Naive thymus-derived CD4-positive, alpha-beta T cell (primary cell): Measurements from ENCODE around the gene DOCK4. TPM values are rescaled to one million over a fixed set of nuclear protein-coding genes. Genes with fewer than 3 reads are reported as not detected.
A peak's percentile ranks its signal among the peaks of the same experiment; 100 is the strongest.

Experiments
- ATAC-seq: fragments of 150-1000 bp; cut with Tn5 transposase; 2 replicates; pipeline ENCODE4 v1.10.0; 2021; ENCODE audit warnings: mild to moderate bottlenecking, moderate library complexity
- CTCF ChIA-PET: fragments of 350-600 bp; sonication (Branson Sonifier 250); formaldehyde crosslinking; loops from one replicate; lab custom pipeline; 2021; ENCODE audit warnings: antibody characterized with exemption; lab: Charles Lee
- POLR2A ChIA-PET: fragments of 350-600 bp; sonication (Branson Sonifier 250); formaldehyde crosslinking; loops from one replicate; lab custom pipeline; 2021; ENCODE audit warnings: antibody characterized with exemption, inconsistent platforms; lab: Charles Lee
- DNase-seq, 9 donors: peaks; one replicate each; pipeline versions ENCODE4 v3.0.0 to v3.0.0-alpha.2; 2020 to 2022; ENCODE audit warnings: mixed read lengths in 1 of 9
- H3K27ac ChIP-seq: one replicate; pipeline ENCODE4 v1.7.0; 2013; ENCODE audit warnings: mild to moderate bottlenecking, low read depth, low read length, moderate library complexity
- H3K27me3 ChIP-seq, 2 donors: one replicate each; pipeline ENCODE4 v1.7.0; 2013; ENCODE audit warnings: low read length in 2 of 2, mild to moderate bottlenecking in 2 of 2, moderate library complexity in 2 of 2; ENCODE audit not compliant: control insufficient read depth in 2 of 2, insufficient read depth in 2 of 2
- H3K36me3 ChIP-seq, 3 experiments: 1 replicate in 2 of 3; 2 replicates in 1 of 3; pipeline ENCODE4 v1.7.0; 2013; ENCODE audit warnings: low read length in 3 of 3, mild to moderate bottlenecking in 3 of 3, moderate library complexity in 1 of 3; ENCODE audit not compliant: insufficient read depth in 3 of 3, control insufficient read depth in 2 of 3
- H3K4me1 ChIP-seq, 2 donors: one replicate each; pipeline ENCODE4 v1.7.0; 2013; ENCODE audit warnings: low read length in 2 of 2, mild to moderate bottlenecking in 2 of 2, moderate library complexity in 1 of 2; ENCODE audit not compliant: control insufficient read depth in 2 of 2, insufficient read depth in 2 of 2
- H3K4me3 ChIP-seq: 2 replicates; pipeline ENCODE4 v1.7.0; 2013; ENCODE audit warnings: mild to moderate bottlenecking, low read length
- H3K9me3 ChIP-seq, 3 experiments: 1 replicate in 2 of 3; 2 replicates in 1 of 3; pipeline ENCODE4 v1.7.0; 2013; ENCODE audit warnings: low read length in 3 of 3; ENCODE audit not compliant: control insufficient read depth in 2 of 3
- H3K27ac Mint-ChIP-seq, 9 donors: one replicate each; pipeline ENCODE4 v1.8.0; 2020 to 2022; ENCODE audit warnings: mixed read lengths in 9 of 9, mild to moderate bottlenecking in 8 of 9, moderate library complexity in 5 of 9, inconsistent platforms in 2 of 9
- H3K27me3 Mint-ChIP-seq, 5 donors: one replicate each; pipeline ENCODE4 v1.8.0; 2021 to 2022; ENCODE audit warnings: mixed read lengths in 5 of 5, mild to moderate bottlenecking in 1 of 5
- H3K36me3 Mint-ChIP-seq, 5 donors: one replicate each; pipeline ENCODE4 v1.8.0; 2020 to 2022; ENCODE audit warnings: mixed read lengths in 5 of 5, mild to moderate bottlenecking in 3 of 5, inconsistent platforms in 1 of 5
- H3K4me1 Mint-ChIP-seq, 7 donors: one replicate each; pipeline ENCODE4 v1.8.0; 2020 to 2022; ENCODE audit warnings: mixed read lengths in 7 of 7, mild to moderate bottlenecking in 3 of 7, inconsistent platforms in 1 of 7
- H3K4me3 Mint-ChIP-seq, 10 donors: one replicate each; pipeline ENCODE4 v1.8.0; 2020 to 2022; ENCODE audit warnings: mild to moderate bottlenecking in 10 of 10, mixed read lengths in 10 of 10, moderate library complexity in 6 of 10, inconsistent platforms in 2 of 10
- H3K9me3 Mint-ChIP-seq, 11 donors: one replicate each; pipeline ENCODE4 v1.8.0; 2020 to 2022; ENCODE audit warnings: mixed read lengths in 11 of 11, mild to moderate bottlenecking in 4 of 11, inconsistent platforms in 1 of 11, moderate library complexity in 1 of 11
- intact Hi-C, 2 donors: fragments of 100-400 bp; cut with micrococcal nuclease; formaldehyde crosslinking; loops; one replicate each; pipeline ENCODE4 v1.15.1; 2023
- polyA plus RNA-seq, 2 donors: library from polyadenylated mRNA; unstranded; fragments of 300-500 nt; fragmentation: Illumina TruSeq; gene quantifications; one replicate each; pipeline ENCODE4 v1.2.3, GENCODE V29; 2021
- total RNA-seq, 6 experiments: library from RNA in 5 of 6; stranded (reverse) in 5 of 6; gene quantifications; 1 replicate in 5 of 6; 2 replicates in 1 of 6; pipeline ENCODE4 v1.2.3 and lab custom pipeline; 2021 to 2026

The DOCK4 gene
- total and polyA plus RNA-seq, 7 experiments from 2014 or later = 0.16 to 3.1 (median 2.2) TPM; not detected in 1

DNA sequence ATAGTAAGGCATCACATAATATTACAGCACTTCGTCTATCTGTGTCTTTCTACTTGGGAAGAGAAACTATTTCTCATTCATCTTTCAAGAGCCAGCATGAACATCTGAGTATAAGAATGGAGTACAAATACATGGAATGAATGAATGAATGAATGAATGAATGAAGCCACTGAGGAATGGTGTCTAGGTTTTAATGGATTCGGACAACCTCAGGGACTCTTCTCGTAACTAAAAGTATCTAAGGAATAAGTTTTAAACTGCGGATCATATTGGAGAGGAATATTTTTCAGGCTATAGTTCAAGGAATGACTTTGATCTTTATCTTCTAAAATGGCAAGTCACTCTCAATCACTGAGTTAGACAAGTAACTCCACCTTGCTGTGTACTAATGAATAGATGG is 199.0 kb downstream of the DOCK4 start:
- DNase-seq = no peak
- ChIA-PET CTCF (no interaction called here), POLR2A (no interaction called here)
- Histone ChIP-seq H3K9me3 (no peaks in the 10 kb centered on the region), H3K4me1 (no peaks in the 10 kb centered on the region), H3K4me3 (no peak overlapping the region), H3K27me3 (no peaks in the 10 kb centered on the region), H3K27ac (no peak overlapping the region), H3K36me3 (no peaks in the 10 kb centered on the region)
- Mint-ChIP-seq H3K27ac (peak overlapping the region in 1 of 9 donors; percentile 2), H3K9me3 (peaks cover 0 to 3% (median 0%) of the 10 kb centered on the region in 11 donors), H3K27me3 (peaks cover 0 to 10% (median 1%) of the 10 kb centered on the region in 5 donors), H3K4me1 (peaks cover 0 to 2% (median 0%) of the 10 kb centered on the region in 7 donors), H3K4me3 (no peak overlapping the region), H3K36me3 (no peaks in the 10 kb centered on the region)
- intact Hi-C loops = no loop called here
- ATAC-seq = no peak

DNA sequence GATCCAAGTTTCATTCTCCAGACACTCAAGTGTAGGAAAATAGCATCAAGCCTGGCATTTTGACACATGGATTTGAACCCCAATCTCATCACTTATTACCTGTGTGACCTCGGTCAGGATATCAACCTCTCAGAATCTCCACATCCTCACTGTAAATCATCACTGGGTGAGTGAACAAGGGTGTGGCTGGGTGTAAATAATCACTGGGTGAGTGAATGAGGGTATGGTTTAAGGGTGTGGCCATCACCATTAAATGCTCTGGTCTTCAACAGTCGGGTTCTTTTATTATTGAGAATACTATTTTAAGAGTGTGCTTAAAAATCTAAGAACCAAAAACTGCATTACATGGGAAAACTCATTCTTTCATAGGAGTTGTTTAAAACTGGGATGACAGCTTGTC is 200.1 kb downstream of the DOCK4 start:
- H3K27ac Mint-ChIP-seq = no peak overlapping the region
- ChIA-PET CTCF (no interaction called here), POLR2A (no interaction called here)
- Histone ChIP-seq H3K27me3 (no peaks in the 10 kb centered on the region), H3K27ac (no peak overlapping the region), H3K36me3 (no peaks in the 10 kb centered on the region), H3K9me3 (no peaks in the 10 kb centered on the region), H3K4me1 (no peaks in the 10 kb centered on the region), H3K4me3 (no peak overlapping the region)
- H3K9me3 Mint-ChIP-seq = peaks cover 0 to 3% (median 0%) of the 10 kb centered on the region in 11 donors
- H3K4me1 Mint-ChIP-seq = peaks cover 0 to 2% (median 0%) of the 10 kb centered on the region in 7 donors
- H3K27me3 Mint-ChIP-seq = peaks cover 0 to 10% (median 0%) of the 10 kb centered on the region in 5 donors
- intact Hi-C loops = no loop called here
- ATAC-seq (no peak), DNase-seq (no peak)
- no peak overlapping the region for H3K4me3 Mint-ChIP-seq
- no peaks in the 10 kb centered on the region for H3K36me3 Mint-ChIP-seq

DNA sequence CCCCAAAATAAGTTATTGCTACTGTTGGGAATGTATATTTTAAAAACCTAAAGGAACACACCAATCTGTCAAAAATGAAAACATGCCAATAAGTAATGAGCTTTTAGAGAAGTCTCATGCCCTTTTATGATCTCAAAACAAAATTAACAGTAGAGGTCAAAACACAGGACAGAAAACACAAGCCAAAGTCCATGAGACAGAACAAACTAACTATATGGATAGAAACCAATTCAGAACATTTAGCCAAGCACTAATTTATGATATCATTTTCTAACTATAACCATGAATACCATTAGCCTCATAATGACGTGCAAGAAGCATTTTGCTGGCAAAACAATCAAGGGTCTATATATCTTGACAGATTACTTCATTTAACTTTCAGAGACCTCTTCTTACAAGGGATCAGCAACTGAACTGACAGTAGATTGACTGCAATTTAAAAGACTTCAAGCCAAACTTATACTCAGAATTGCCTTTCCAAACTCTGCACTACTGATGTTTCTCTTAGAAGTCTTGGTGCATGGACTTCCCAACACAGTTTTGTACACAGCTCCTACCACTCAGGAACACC is 200.9 kb downstream of the DOCK4 start:
- peaks cover 0 to 10% (median 0%) of the 10 kb centered on the region in 5 donors for H3K27me3 Mint-ChIP-seq
- H3K27me3 ChIP-seq = no peaks in the 10 kb centered on the region
- peaks cover 0 to 2% (median 0%) of the 10 kb centered on the region in 7 donors for H3K4me1 Mint-ChIP-seq
- H3K4me3 Mint-ChIP-seq = no peak overlapping the region
- ChIA-PET POLR2A (no interaction called here), CTCF (no interaction called here)
- H3K4me3 ChIP-seq = no peak overlapping the region
- H3K36me3 Mint-ChIP-seq = no peaks in the 10 kb centered on the region
- ATAC-seq (no peak), DNase-seq (no peak)
- H3K9me3 ChIP-seq = no peaks in the 10 kb centered on the region
- H3K36me3 ChIP-seq = no peaks in the 10 kb centered on the region
- H3K4me1 ChIP-seq = no peaks in the 10 kb centered on the region
- H3K27ac ChIP-seq = no peak overlapping the region
- intact Hi-C loops = no loop called here
- no peak overlapping the region for H3K27ac Mint-ChIP-seq
- H3K9me3 Mint-ChIP-seq = peaks cover 0 to 3% (median 0%) of the 10 kb centered on the region in 11 donors

DNA sequence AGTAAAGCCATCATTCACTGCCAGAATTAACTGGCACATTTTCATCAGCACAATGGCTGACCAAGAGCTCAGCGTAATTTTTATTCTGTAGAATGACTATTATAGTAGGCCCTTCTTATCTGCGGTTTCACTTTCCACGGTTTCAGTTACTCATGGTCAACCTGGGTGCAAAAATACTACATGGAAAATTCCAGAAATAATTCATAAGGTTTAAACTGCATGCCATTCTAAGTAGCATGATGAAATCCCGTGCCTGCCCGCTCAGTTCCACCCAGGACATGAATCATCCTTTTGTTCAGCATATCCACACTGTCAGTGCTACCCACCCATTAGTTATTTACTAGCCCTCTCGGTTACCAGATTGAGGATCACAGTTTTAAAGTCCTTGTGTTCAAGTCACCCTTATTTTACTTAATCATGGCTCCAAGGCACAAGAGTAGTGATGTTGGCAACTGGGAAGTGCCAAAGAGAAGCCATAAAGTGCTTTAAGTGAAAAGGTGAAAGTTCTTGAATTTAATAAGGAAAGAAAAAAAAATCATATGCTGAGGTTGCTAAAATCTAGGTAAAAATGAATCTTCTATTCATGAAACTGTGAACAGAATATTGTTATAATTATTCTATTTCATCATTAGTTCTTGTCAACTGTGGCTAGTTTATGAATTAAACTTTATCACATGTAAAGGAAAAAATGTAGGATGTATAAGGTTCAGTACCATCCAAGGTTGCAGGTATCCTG is 204.9 kb downstream of the DOCK4 start:
- CTCF ChIA-PET = no interaction called here

DNA sequence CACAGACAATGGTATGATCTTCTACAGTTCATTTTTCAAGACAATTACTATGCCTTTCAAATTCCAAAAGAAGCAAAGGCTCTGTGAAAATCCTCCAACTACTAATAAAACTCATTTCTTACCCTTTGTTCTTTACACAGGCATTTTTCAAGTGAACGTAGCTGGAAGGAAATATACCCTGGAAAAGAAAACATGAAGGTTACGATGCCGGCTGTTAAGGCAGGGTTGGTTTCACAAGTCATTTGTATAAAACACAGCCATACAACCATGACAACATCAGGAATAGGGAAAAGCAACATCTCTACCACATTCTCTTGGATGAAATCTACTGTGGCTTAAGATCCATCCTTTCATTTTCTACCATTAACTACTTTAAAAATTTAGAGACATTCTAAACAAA is 207.9 kb downstream of the DOCK4 start:
- Histone ChIP-seq H3K36me3 (no peaks in the 10 kb centered on the region), H3K9me3 (no peaks in the 10 kb centered on the region), H3K4me1 (no peaks in the 10 kb centered on the region), H3K27me3 (no peaks in the 10 kb centered on the region), H3K27ac (no peak overlapping the region), H3K4me3 (no peak overlapping the region)
- Mint-ChIP-seq H3K27me3 (peaks cover 0 to 9% (median 0%) of the 10 kb centered on the region in 5 donors), H3K9me3 (no peaks in the 10 kb centered on the region), H3K4me1 (no peaks in the 10 kb centered on the region), H3K27ac (no peak overlapping the region), H3K36me3 (no peaks in the 10 kb centered on the region), H3K4me3 (no peak overlapping the region)
- no peak for DNase-seq
- intact Hi-C loops = no loop called here
- CTCF ChIA-PET = no interaction called here
- POLR2A ChIA-PET = no interaction called here
- ATAC-seq = no peak

More for the DNA sequence above, 204.9 kb downstream of the DOCK4 start:
- Histone ChIP-seq H3K27ac (no peak overlapping the region), H3K4me3 (no peak overlapping the region), H3K9me3 (no peaks in the 10 kb centered on the region), H3K4me1 (no peaks in the 10 kb centered on the region), H3K27me3 (no peaks in the 10 kb centered on the region), H3K36me3 (no peaks in the 10 kb centered on the region)
- POLR2A ChIA-PET = no interaction called here
- peaks cover 0 to 2% (median 0%) of the 10 kb centered on the region in 7 donors for H3K4me1 Mint-ChIP-seq
- peaks cover 0 to 3% (median 0%) of the 10 kb centered on the region in 11 donors for H3K9me3 Mint-ChIP-seq
- no peak overlapping the region for H3K27ac Mint-ChIP-seq
- no peak overlapping the region for H3K4me3 Mint-ChIP-seq
- intact Hi-C loops = no loop called here
- ATAC-seq = no peak
- DNase-seq = no peak
- H3K36me3 Mint-ChIP-seq = no peaks in the 10 kb centered on the region
- peaks cover 0 to 10% (median 2%) of the 10 kb centered on the region in 5 donors for H3K27me3 Mint-ChIP-seq

DNA sequence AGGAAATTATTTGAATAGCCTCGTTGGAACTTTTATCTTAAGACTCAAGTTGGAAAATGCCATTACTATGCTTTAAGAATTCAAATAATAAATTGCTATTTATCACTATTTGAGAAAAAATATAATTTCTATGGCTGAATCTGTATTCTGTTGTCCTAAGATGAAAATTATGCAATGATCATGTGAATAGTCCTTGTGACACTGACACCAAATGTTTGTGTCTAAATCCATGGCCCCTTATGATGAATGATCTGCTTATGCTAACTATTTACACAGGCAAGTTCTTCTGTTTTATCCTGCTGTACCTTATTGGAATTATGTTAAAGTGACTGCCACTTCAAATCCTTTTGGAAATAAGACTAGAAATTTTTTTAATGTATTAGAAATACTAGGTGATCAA is 208.7 kb downstream of the DOCK4 start:
- no peak overlapping the region for H3K4me3 Mint-ChIP-seq
- no peak overlapping the region for H3K27ac Mint-ChIP-seq
- H3K27me3 Mint-ChIP-seq = peaks cover 0 to 9% (median 0%) of the 10 kb centered on the region in 5 donors
- H3K36me3 Mint-ChIP-seq = no peaks in the 10 kb centered on the region
- no peaks in the 10 kb centered on the region for H3K36me3 ChIP-seq
- ChIA-PET POLR2A (no interaction called here), CTCF (no interaction called here)
- no peaks in the 10 kb centered on the region for H3K4me1 ChIP-seq
- H3K9me3 ChIP-seq = no peaks in the 10 kb centered on the region
- no peaks in the 10 kb centered on the region for H3K4me1 Mint-ChIP-seq
- intact Hi-C loops = no loop called here
- no peaks in the 10 kb centered on the region for H3K9me3 Mint-ChIP-seq
- H3K4me3 ChIP-seq = no peak overlapping the region
- ATAC-seq (no peak), DNase-seq (no peak)
- no peaks in the 10 kb centered on the region for H3K27me3 ChIP-seq
- no peak overlapping the region for H3K27ac ChIP-seq

DNA sequence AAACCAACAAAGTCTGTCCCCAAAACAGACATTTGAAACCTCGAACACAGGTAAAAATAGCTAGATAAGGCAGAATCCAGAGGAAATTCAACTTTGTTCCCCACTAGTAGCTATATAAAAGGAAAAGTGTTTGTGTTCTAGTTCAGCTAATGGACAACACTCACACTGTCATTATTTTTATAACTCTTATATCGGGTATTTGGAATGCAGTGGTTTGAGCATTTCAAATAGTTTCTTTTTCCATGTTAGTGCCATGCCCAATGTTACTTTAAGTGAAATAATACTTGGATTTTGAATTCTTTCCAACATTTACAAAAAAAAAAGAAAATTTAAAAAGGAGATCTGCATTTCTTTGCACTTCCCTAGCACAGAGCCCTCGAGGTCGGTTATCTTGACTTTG is 213.6 kb downstream of the DOCK4 start:
- Mint-ChIP-seq H3K9me3 (no peaks in the 10 kb centered on the region), H3K4me3 (no peak overlapping the region), H3K36me3 (no peaks in the 10 kb centered on the region), H3K4me1 (peaks cover 0 to 1% (median 0%) of the 10 kb centered on the region in 7 donors), H3K27ac (no peak overlapping the region), H3K27me3 (peaks cover 0 to 14% (median 9%) of the 10 kb centered on the region in 5 donors)
- no peaks in the 10 kb centered on the region for H3K4me1 ChIP-seq
- H3K27me3 ChIP-seq = no peaks in the 10 kb centered on the region
- CTCF ChIA-PET = no interaction called here
- H3K9me3 ChIP-seq = no peaks in the 10 kb centered on the region
- POLR2A ChIA-PET = no interaction called here
- no peaks in the 10 kb centered on the region for H3K36me3 ChIP-seq
- ATAC-seq = no peak
- no peak for DNase-seq
- no peak overlapping the region for H3K27ac ChIP-seq
- intact Hi-C loops = no loop called here
- H3K4me3 ChIP-seq = no peak overlapping the region
